ENCODE data around the gene AQP12B.

AQP12B gene

DNA sequence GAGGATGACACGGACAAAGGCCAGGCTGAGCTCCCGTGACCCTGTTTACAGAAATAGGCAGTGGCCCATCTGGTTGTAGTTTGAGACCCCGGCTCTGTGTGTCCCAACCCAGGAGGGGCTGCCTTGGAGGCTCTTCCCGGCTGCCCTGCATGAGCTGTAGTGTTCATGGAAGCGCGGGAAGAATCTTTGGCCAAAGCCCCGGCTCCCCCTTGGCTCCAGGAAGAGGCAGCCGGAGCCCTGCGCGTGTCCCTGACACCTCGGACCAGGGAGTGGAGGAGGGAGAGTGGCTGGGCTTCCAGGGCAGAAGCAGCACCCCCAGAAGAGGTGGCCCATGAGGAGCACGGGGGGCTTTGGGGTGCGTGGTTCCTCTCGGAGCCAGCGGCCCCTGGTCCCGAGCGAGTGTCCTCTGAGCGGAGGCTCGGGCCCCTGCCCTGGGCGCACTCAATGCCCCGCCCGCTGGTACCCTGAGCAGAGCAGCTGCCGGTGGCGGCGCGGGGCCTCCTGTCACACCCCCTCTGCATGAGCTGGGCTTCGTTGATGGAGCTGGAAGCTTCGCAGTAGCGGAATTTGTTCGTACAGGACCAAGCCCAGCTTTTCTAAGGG is 35.7 kb downstream of the AQP12B start:
- DNase-seq = no peak

DNA sequence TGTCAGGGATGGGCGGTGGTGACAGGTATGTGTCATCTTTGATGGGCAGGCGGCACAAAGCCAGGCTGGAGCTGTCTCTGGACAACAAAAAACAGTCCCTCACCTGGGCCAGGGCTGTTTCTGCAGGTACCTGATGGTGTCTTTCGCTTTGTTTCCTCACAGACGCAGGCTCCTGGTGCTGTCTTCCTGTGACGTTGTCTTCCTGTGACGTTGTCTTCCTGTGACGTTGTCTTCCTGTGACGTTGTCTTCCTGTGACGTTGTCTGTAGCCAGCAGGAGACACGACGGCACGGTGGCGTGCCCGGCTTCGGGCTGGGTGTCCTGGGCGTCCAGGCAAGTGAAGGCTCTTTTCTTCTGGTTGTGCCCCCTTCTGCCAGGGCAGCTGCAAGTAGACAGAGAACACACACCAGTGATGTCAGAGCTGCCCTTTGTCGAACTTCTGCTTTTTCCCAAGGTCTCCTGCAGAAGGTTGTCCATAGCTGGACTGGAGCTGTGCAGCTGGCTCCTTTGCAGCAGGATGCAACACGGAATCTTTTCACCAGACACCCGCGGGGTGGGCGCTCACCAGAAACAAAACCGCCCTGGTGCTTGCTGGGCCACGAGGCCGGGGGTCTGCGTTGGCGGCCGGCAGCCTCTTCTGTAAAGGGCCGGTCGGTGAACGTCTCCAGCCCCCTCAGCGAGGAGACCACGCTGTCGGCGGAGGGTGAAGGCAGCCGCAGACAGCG is 36.3 kb downstream of the AQP12B start:
- DNase-seq = no peak

- no peak for DNase-seq
Measured at GRCh38 chr2:240645801-240646175, 36.9 kb downstream of the AQP12B start.

DNA sequence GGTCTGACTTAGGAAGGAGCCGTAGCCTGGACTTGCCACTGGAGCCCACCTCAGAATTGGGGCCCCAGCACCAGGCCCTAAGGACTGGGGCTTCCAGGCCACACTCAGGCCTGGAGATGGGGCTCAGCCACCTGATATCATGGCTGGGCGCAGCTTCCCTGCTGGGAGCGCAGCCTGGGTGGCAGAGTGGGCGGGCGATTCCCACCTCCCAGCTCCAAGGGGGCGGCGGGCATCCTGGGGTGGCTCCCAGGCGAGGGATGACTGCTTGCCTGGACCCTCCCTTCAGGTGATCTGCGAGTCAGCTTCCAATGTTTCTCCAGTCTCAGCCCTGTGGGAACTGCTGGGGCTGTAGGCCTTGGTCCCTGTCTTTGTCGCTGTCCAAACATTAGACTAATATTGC is 37.3 kb downstream of the AQP12B start:
- no peak for DNase-seq

GRCh38 chr2:240644859-240645301 is 37.8 kb downstream of the AQP12B start:
- DNase-seq = peak; percentile 19

GRCh38 chr2:240644171-240644651 is 38.5 kb downstream of the AQP12B start:
- DNase-seq = peak; percentile 35

DNA sequence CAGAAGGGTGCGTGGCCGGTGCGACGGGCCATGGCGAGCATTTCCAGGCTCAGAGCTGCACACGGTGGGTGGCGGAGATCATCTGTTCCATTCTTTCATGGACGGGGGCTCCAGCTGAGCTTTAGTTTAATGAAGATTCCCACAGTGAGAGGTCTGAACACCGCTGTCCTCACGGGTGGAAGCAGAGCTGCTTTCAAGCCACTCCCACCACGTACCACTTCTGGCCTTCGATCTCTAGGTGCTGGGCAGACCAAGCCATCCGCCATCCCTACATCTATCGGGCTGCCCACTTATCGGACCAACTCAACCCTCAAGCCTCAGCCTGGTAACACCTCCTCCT is 38.9 kb downstream of the AQP12B start:
- DNase-seq = peak; percentile 21

DNA sequence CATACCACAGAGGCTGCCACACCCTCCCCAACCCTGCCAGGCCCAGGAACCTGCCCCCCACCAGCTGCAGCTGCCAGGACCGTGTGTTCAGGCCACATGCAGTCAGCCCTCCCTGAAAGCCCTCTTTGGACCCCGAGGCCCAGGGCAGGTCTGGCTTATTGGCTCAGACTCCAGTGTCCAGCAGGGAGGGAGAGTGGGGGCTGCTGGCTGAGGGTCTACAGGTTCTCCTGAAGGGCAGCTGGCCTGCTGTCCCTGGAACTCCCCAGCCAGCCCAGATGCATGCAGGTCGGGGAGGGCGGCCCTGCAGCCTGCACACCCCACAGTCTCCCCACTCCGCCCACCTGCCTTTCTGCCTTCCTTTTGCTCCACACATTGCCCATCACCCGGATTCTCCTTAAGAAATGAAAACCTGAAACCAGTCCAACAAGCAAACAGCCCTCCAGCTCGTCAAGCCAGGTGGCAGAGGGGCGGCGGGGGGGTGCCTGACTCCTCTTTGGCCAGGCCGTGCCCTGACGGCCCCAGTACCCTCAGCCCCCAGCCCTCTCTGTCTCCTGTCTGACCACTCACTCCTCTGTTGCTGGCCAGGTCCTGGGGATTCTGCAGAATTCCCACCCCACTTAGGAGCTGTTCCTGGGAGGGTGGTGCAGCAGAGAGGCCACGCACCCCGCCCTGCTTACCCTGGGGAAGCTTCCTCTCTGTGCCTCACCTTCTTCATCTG is 39.4 kb downstream of the AQP12B start:
- peak; percentile 30 for DNase-seq

DNA sequence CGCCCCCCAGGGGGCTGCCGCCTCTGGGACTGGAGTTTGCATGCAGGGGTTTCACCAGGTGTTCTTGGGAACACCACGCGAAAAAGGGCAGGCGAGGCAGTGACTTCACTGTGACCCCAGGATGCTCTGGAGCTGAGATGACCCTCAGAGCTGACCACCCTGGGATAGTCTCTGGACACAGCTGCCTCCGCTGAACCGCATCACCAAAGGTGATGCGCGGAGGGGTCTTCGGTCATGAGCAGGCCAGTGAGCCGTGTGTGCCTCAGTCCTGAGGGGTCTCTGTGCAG is 39.9 kb downstream of the AQP12B start:
- DNase-seq = peak; percentile 15

DNA sequence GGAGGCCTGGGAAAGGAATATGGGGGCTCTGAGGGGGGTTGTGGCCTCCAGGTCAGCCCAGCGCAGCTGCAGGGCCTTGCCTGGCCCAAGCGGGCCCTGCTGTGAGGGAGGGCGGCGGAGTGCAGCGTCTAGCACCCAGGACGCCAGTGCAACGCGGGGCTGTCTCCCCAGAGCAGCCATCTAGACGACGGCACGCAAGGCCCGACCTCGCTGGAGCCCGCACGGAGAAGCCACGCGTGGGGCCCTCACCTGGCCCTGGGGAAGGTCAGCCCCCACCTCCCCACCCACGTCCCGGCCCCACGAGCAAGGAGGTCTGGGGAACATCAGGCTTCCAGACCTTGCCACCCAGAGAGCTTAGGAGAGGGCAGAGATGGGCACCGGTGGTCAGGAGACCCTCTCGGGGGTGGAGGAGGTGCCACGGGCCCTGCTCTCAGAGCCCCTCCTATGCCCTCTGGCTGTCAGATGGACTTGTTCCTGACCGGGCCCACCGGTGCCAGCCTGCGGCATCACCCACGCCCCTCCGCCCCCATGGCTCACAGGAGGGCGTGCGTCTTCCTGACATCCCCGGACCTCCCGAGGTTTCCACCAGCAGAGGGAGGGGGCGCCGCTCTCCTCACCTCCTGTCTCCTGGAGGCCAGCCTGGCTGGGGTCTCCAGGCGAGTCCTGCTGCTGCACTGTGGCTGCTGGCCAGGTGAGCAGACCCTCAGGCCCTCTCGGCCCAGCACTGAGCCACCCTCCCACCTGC is 40.5 kb downstream of the AQP12B start:
- peak; percentile 36 for DNase-seq

DNA sequence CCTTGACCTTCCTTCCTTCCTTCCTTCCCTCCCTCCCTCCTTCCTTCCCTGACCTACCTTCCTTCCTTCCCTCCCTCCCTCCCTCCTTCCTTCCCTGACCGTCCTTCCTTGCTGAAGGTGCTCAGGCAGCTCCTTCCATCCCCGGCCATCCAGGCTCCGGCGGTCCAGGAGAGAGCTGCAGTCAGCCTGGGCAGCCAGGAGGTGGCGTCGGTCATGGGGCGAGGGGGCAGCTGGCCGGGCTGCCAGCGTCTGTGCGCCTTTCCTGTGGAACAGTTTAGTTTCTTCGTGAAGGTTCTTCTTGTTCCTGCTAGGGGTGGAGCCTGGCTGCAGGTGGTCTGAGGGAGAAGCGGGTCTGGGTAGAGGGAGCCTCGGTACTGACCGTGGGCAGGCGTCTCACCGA is 41.7 kb downstream of the AQP12B start:
- DNase-seq = peak; percentile 40

DNA sequence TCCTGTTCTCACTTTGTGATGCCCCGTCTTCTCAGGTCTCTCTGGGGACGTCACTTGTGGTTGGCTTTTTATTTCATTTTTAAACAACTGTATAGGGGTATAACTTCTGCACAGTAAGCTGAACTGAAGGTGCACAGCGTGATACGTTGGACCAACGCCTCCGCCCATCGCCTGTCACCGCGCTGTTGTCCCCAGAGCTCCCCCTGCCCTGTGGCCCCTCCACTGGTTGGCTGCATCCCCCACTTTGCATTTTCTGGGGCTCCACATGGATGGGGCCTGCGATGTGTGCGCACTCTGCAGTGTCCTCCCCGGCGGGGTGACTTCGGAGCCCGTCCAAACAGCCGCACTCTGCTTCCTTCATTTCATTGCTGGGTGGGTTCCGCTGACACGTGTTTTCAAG is 43.1 kb downstream of the AQP12B start:
- no peak for DNase-seq

- peak; percentile 44 for DNase-seq
Measured at GRCh38 chr2:240638512-240639160, 44.0 kb downstream of the AQP12B start.

DNA sequence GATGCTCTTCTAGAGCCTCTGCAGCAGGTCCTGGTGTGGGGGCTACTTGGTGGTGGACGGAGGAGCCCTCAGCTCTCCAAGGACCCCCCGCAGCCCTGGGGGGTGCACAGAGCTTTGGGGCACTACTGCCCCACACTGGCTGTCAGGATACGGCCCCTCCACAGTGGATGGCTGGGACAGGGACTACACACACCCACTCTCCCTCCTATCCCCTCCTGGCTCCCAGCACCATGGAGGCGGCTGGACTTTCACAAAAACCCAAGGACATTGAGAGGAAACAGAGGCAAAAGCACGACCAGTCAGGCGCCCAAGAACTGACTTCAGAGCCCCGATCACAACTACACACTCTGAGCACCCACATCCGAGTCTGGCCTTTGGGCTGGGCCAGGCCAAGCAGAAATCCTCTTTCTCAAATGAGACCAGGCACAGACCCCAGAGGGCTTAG is 44.8 kb downstream of the AQP12B start:
- DNase-seq = peak; percentile 33

DNA sequence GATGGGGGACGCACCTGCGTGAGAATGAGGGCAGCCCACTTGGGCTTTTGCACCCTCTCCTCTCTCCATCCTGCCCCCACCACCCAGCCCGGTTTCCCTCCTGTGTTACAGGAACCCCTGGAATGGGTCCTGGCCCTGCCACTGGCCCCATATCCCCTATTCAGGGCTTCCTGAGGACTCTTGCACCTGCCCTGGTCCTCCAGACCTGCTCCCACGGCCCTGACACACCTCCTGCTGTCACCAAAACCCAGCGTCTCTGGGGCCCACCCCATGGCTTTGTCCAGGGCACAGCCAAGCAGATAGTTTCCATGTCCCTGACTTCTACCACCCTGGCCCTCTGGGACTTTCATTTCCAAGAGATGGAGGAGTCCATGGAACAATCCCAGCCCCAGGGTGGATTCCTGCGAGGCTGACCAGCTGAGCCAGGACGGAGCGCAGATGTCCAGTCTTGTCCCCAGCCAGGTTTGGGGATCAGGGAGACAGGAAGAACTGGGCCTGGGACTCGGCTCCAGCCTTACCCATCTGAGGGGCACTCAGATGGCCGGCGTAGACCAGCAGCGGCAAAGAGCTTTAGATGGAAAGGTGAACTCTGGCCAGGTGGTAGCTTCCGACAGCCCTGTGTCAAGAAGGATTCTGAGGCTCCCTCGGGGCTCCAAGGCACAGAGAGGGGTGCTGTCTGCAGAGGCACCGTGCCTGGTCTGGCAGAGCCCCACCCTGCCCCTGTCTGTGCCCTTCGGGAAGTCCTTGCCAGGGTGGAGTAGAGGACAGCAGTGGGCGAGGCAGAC is 45.4 kb downstream of the AQP12B start:
- DNase-seq = peak; percentile 33

GRCh38 chr2:240636563-240637115 is 46.0 kb downstream of the AQP12B start:
- DNase-seq = peak; percentile 28

- peak; percentile 23 for DNase-seq
Measured at GRCh38 chr2:240635998-240636547, 46.6 kb downstream of the AQP12B start.

- peak; percentile 32 for DNase-seq
Measured at GRCh38 chr2:240635121-240635997, 47.3 kb downstream of the AQP12B start.

- DNase-seq = peak; percentile 35
Measured at GRCh38 chr2:240632306-240632721, 50.4 kb downstream of the AQP12B start.

All from right forelimb (tissue), 1 donor.